Measurements from ENCODE around the gene AKR1B15. TPM values are rescaled to one million over a fixed set of nuclear protein-coding genes. Genes with fewer than 3 reads are reported as not detected.
A peak's percentile ranks its signal among the peaks of the same experiment; 100 is the strongest.

The AKR1B15 gene
- total RNA-seq, 2 donors from 2014 or later: not detected

GRCh38 chr7:134622303-134622995 lies 73.5 kb downstream of the AKR1B15 start:
- Histone ChIP-seq H3K27ac (ENCODE audit: low read depth, low read length) (no peak overlapping the region), H3K9ac (ENCODE audit: extremely low read depth, low read length, poor library complexity, severe bottlenecking) (no peak overlapping the region), H3K36me3 (ENCODE audit: control insufficient read depth, insufficient read depth, low read length) (no peaks in the 10 kb centered on the region), H3K9me3 (ENCODE audit: control insufficient read depth, low read length) (no peaks in the 10 kb centered on the region), H3K27me3 (ENCODE audit: control insufficient read depth, insufficient read depth, low read length, poor library complexity, severe bottlenecking) (peaks cover 52% of the 10 kb centered on the region), H3K4me1 (ENCODE audit: control insufficient read depth, insufficient read depth, low read length) (no peaks in the 10 kb centered on the region), H3K4me3 (ENCODE audit: low read length) (no peak overlapping the region)
- no peak overlapping the region for H3K4me3 Mint-ChIP-seq
- no peak for DNase-seq
- no peaks in the 10 kb centered on the region for H3K36me3 Mint-ChIP-seq (ENCODE audit: low read depth)
- H3K27ac Mint-ChIP-seq: no peak overlapping the region
- peaks cover 12% of the 10 kb centered on the region for H3K27me3 Mint-ChIP-seq (ENCODE audit: insufficient read depth)
- no peaks in the 10 kb centered on the region for H3K4me1 Mint-ChIP-seq
- TF ChIP-seq, protein P1, sequence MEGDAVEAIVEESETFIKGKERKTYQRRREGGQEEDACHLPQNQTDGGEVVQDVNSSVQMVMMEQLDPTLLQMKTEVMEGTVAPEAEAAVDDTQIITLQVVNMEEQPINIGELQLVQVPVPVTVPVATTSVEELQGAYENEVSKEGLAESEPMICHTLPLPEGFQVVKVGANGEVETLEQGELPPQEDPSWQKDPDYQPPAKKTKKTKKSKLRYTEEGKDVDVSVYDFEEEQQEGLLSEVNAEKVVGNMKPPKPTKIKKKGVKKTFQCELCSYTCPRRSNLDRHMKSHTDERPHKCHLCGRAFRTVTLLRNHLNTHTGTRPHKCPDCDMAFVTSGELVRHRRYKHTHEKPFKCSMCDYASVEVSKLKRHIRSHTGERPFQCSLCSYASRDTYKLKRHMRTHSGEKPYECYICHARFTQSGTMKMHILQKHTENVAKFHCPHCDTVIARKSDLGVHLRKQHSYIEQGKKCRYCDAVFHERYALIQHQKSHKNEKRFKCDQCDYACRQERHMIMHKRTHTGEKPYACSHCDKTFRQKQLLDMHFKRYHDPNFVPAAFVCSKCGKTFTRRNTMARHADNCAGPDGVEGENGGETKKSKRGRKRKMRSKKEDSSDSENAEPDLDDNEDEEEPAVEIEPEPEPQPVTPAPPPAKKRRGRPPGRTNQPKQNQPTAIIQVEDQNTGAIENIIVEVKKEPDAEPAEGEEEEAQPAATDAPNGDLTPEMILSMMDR (conservative IDR thresholded peaks at IDR 0.05): peak; percentile 19
- H3K9me3 Mint-ChIP-seq: no peaks in the 10 kb centered on the region
- 86 to 96% methylated on average over 3 to 6 of the region's 7 CpGs for WGBS, 2 experiments (ENCODE audit: insufficient coverage in 1 of 2, insufficient read length in 1 of 2)

DNA sequence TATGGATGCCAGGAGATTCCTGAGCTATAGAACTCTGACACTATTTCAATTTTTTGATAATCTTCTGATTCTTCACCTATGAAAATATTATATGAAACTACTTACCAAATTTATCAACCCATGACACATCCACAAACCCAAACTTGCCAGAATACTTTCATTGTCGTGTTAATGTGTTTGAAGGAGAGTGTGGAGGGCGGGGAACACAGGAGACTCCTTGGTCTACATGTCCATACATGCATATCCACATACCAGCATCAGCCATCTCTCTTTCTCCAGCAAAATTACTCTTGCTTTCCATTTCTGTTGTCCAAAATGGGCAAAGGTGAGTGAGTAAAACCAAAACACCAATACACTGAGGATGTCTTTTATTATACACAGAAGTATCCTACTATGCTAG lies 74.3 kb downstream of the AKR1B15 start:
- H3K27ac Mint-ChIP-seq: no peak overlapping the region
- DNase-seq: no peak
- TF ChIP-seq, protein P1 (conservative IDR thresholded peaks at IDR 0.05): no peak
- 100% methylated on average over 2 of the region's 2 CpGs; no CpG with 5 or more reads in 1 of the 2 experiments for WGBS, 2 experiments (ENCODE audit: insufficient coverage in 1 of 2, insufficient read length in 1 of 2)
- H3K4me1 Mint-ChIP-seq: no peaks in the 10 kb centered on the region
- Histone ChIP-seq H3K36me3 (ENCODE audit: control insufficient read depth, insufficient read depth, low read length) (no peaks in the 10 kb centered on the region), H3K4me1 (ENCODE audit: control insufficient read depth, insufficient read depth, low read length) (no peaks in the 10 kb centered on the region), H3K9ac (ENCODE audit: extremely low read depth, low read length, poor library complexity, severe bottlenecking) (no peak overlapping the region), H3K9me3 (ENCODE audit: control insufficient read depth, low read length) (no peaks in the 10 kb centered on the region), H3K27me3 (ENCODE audit: control insufficient read depth, insufficient read depth, low read length, poor library complexity, severe bottlenecking) (peaks cover 59% of the 10 kb centered on the region), H3K4me3 (ENCODE audit: low read length) (no peak overlapping the region), H3K27ac (ENCODE audit: low read depth, low read length) (no peak overlapping the region)
- H3K4me3 Mint-ChIP-seq: no peak overlapping the region
- H3K27me3 Mint-ChIP-seq (ENCODE audit: insufficient read depth): peaks cover 16% of the 10 kb centered on the region
- H3K36me3 Mint-ChIP-seq (ENCODE audit: low read depth): no peaks in the 10 kb centered on the region
- no peaks in the 10 kb centered on the region for H3K9me3 Mint-ChIP-seq

- peaks cover 58% of the 10 kb centered on the region for H3K27me3 ChIP-seq (ENCODE audit: control insufficient read depth, insufficient read depth, low read length, poor library complexity, severe bottlenecking)
- H3K4me3 Mint-ChIP-seq: no peak overlapping the region
- H3K27me3 Mint-ChIP-seq (ENCODE audit: insufficient read depth): peaks cover 20% of the 10 kb centered on the region
- no peak overlapping the region for H3K9ac ChIP-seq (ENCODE audit: extremely low read depth, low read length, poor library complexity, severe bottlenecking)
- 73% methylated on average over 1 of the region's 3 CpGs; no CpG with 5 or more reads in 1 of the 2 experiments for WGBS, 2 experiments (ENCODE audit: insufficient coverage in 1 of 2, insufficient read length in 1 of 2)
- H3K4me1 ChIP-seq (ENCODE audit: control insufficient read depth, insufficient read depth, low read length): no peaks in the 10 kb centered on the region
- H3K4me3 ChIP-seq (ENCODE audit: low read length): no peak overlapping the region
- H3K36me3 Mint-ChIP-seq (ENCODE audit: low read depth): no peaks in the 10 kb centered on the region
- no peaks in the 10 kb centered on the region for H3K9me3 ChIP-seq (ENCODE audit: control insufficient read depth, low read length)
- TF ChIP-seq, protein P1 (conservative IDR thresholded peaks at IDR 0.05): no peak
- H3K27ac Mint-ChIP-seq: no peak overlapping the region
- DNase-seq: no peak
- H3K9me3 Mint-ChIP-seq: no peaks in the 10 kb centered on the region
- no peak overlapping the region for H3K27ac ChIP-seq (ENCODE audit: low read depth, low read length)
- H3K36me3 ChIP-seq (ENCODE audit: control insufficient read depth, insufficient read depth, low read length): no peaks in the 10 kb centered on the region
- H3K4me1 Mint-ChIP-seq: no peaks in the 10 kb centered on the region
These were observed 76.6 kb downstream of the AKR1B15 start for GRCh38 chr7:134625550-134625949.

Measured in endodermal cell (in vitro differentiated cells).